Esophagus mucosa (tissue), 1 donor: Measurements from ENCODE around the gene PTGES2. TPM values are rescaled to one million over a fixed set of nuclear protein-coding genes. Genes with fewer than 3 reads are reported as not detected.

ENCODE experiments used
- ATAC-seq: fragments of 200-7000 bp; cut with Tn5 transposase; one replicate; pipeline ENCODE4 v1.9.1; 2020
- total RNA-seq: library from RNA; stranded (reverse); gene quantifications from one replicate; pipeline ENCODE4 v1.2.4, GENCODE V29; 2023
- donor health status: DM: yes; HTN: yes; CAD: no.

PTGES2 gene
- total RNA-seq, 1 donor from 2014 or later = 52.0 TPM

- no peak for ATAC-seq
These were observed 24.5 kb downstream of the PTGES2 start for GRCh38 chr9:128102861-128103588.

DNA sequence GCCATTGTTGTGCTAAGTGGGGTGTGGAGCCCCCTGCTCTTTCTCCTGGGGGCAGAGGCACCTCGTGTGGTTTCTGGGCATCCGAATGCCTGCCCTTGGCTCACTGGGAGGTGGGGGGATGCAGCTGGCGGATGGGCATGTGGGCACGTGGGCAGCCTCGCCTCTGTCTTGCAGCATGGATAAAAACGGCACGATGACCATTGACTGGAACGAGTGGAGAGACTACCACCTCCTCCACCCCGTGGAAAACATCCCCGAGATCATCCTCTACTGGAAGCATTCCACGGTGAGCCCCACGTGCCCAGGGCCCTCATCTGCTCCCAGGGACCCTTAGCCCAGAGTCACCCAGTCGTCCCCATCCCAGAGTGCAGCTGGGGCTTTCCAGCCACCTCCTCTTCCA is 25.3 kb downstream of the PTGES2 start:
- no peak for ATAC-seq

- ATAC-seq = no peak
These were observed 25.8 kb downstream of the PTGES2 start for GRCh38 chr9:128101690-128102089.

DNA sequence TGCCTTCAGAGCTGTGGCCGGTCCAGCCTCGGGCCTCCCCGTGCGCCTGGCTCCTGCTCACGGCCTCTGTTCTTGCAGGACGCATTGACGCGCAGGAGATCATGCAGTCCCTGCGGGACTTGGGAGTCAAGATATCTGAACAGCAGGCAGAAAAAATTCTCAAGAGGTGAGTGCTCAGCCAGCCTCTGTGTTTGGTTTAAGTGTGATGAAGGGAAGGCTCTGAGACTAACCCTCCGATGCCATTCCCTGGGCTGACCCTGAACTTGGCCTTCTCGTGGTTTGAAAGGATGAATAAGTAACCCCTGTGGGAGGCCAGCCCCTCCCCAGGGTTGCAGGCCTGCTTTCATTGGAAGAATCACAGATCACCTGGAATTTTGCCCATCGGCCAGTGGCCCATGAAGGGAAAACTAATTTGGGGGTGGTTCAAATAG is 26.3 kb downstream of the PTGES2 start:
- ATAC-seq = no peak

DNA sequence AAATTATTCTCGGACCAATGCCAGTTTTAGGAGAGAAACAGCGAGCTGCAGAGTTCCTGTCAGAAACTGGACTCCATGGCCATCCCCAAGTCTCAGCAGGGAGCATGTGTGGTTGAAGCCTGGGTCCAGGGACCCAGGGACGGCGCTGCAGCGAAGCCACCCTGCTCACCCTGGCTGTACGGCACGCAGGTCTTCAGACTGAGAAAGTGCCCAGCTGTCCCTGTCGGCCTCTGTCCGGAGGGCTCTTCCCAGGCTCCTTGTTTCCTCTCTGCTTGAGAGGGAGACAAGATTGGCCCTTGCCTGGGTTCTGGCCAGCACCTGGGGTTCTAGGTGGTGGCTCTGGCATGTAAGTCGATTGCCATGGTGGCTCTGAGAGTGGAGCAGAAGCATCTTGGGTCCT is 26.9 kb downstream of the PTGES2 start:
- ATAC-seq = no peak

- ATAC-seq = peak; percentile 11
These were observed 27.5 kb downstream of the PTGES2 start for GRCh38 chr9:128099932-128100491.

GRCh38 chr9:128099231-128099931 is 28.1 kb downstream of the PTGES2 start:
- ATAC-seq = peak; percentile 7

GRCh38 chr9:128098297-128099230 is 29.0 kb downstream of the PTGES2 start:
- ATAC-seq = peak; percentile 74

- ATAC-seq = no peak
These were observed 29.8 kb downstream of the PTGES2 start for GRCh38 chr9:128097543-128098296.

DNA sequence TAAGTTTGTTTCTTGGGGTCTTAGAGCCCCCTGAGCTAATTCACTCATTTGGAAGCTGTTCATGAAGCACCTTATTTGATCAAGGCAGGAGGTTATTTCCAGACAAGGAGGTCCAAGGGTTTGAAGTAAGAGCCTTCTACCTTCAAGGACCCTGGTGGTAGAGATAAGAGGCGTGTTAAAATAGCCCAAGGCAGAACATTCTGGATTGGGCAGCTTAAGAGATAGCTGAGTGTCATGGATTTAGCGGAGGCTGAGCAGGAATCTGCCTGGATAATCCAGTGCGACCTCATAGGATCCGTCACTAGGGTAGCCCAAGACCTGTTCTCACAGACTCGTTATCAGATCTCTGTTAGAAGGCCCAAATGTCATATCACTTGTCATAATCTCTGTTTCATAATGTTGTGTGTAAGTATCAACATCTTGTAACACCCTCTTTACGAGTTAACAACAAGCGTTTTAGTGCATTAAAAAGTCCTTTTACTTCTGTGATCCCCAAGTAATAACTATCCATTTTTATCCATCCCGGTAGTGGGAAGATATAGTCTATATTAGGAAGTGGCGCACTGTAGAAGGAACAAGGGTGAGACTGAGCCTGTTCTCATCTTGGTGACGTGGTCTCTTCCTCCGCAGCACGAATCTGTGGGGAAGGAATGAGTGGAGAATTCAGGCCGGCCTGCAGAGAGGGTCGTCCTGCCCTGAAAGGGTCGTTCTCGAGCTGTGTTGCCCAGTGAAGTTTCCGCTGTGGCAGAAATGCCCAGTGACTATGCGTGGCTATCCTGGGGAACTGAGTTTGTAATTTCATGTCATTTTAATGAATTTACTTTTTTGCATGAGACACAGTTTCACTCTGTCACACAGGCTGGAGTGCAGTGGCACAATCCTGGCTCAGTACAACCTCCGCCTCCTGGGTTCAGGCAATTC is 30.7 kb downstream of the PTGES2 start:
- no peak for ATAC-seq

DNA sequence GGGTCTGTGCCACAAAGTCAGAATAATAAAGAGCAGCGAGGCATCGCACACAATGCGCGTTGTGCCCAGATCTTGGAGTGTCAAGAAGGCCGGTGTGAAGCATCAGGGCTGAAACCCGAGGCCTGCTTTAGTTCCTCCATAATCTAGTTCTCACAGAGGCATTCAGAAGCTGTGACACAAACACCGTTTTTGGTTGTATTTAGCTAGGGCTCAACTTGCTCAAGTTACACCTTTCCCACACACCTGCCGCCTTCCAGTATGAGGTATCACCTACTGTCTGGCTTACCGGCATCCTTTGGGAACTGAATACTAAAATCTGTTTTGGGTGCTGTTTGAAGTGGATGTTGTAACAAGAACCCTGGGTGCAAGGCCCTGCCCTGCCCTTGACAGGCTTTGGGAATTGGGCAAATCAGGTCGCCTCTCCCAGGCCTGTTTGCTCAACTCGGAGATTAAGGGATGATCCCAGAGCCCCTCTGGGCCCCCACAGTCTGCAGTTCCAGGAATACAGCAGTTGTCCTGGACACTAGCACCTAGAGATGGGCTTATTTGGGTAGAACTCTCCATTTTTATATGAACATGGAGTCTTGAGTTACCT is 32.5 kb downstream of the PTGES2 start:
- ATAC-seq = no peak

DNA sequence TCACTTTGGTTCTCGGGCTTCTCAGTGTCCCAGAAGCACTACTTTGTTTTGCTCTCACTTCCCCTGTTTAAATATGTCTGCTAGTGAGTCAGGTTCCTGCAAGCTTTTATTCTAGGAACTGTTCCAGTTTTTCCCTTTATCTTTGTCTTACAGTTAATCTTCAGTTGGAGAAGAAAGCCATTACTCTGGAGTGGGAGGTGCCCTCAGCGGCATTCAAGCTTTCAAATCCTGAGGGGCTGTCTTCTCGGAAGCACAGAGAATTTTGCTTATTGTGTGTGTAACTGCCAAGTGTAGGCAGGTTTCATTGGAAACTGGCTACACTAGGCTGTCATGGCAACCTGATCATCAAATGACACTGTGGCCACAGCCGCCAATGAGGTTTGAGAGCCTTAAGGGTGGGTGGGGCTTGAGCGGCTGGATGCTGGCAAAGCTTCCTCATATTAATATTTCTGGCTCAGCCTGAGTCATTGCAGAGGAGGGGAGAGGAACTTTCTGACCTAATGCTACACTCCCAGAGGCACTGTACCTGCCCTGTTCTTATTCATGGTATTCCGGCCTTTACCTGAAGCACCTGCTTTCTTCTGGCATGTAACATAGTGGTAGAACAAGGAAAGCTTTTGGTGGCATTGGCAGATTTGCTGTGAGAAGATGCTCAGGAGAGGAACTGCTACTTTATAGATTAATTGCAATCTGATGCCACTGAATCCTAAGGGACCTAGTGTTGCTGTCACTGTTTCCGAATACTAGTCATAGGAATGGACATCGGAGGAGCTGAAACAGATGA is 33.2 kb downstream of the PTGES2 start:
- ATAC-seq = peak; percentile 85

DNA sequence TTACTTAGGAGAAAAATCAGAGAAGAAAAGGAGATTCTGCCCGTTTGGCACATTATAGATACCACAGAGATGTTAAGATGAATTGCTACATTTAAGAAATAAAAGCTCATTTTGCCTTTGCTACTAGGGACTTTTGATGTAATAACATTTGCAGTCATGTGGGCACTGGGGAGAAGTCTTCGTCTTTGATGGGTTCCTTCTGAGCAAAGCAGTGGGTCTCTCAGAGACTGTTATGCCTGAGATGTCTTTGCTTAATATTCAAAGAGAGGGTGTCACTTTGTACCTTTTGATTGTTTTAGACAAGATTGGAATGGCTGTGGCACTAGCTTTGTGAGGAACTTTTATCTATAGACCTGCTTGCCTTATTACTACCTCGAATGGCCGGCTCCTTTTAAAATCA is 34.5 kb downstream of the PTGES2 start:
- no peak for ATAC-seq

- ATAC-seq = no peak
These were observed 35.1 kb downstream of the PTGES2 start for GRCh38 chr9:128092199-128092977.

- no peak for ATAC-seq
These were observed 36.0 kb downstream of the PTGES2 start for GRCh38 chr9:128091571-128091970.

DNA sequence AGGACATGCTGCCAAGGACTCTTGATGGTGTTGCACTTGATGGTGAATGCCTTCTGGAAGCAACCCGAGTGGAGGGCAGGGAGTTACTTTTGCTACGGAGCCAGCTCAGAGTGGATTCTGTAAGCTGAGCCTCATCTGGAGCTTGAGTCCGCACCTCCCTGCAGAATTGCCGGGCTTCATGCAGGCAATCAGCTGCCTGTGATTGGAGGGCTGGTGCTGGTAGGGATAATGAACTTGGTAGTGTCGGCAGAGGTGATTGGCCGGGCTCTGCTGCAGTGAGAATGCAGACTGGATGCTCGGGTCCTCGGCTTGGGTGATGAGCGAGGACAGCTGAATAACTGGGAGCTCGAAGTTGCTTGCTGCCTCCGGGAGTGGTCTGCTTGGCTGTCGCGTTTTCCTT is 36.4 kb downstream of the PTGES2 start:
- no peak for ATAC-seq

DNA sequence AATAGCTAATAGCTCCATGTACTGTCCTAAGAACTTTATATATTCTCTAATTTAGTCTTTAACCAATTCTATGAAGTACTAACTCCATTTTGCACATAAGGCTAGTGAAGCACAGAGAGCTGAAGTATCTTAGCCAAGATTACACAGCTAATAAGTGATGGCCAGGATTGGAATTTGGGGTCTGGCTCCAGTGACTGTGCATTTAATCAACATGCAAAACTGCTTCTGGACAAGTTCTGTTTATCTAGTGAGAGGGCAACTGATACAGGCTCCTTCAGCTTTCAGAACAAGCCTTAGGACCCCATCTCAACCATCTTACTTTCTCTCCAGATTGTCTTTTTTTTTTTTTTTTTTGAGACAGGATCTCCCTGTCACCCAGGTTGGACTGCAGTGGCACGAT is 38.2 kb downstream of the PTGES2 start:
- no peak for ATAC-seq

GRCh38 chr9:128088253-128088945 is 39.1 kb downstream of the PTGES2 start:
- peak; percentile 14 for ATAC-seq
